GM12873 (cell line): Measurements from ENCODE around the gene AOPEP.

ENCODE experiments used
- TF ChIP-seq, protein P1 (sequence below): IDR thresholded peaks from 2 replicates; pipeline ENCODE4 v1.5.1; 2012; ENCODE audit warnings: low read depth, mild to moderate bottlenecking, moderate library complexity, low read length, control low read depth; ENCODE audit not compliant: insufficient read depth; ENCODE audit errors: missing control alignments

AOPEP gene

DNA sequence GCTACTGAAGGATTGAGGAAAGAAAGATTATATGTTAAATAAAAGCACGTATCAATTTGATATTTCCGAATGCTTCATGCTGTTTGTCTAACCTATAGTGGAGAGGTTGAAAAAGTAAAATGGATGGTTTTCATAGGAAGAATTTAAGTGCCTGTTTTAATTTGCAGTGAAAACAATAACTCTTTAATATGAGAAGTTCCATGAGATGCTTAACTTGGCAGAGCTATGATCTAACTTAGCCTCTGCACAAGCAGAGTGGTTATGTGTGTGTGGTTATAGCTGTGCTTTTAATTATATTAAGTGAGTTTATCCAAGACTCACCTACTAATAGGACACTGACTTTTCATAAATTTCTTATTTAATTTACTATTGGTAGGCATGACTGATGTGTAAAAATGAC is 57.4 kb downstream of the AOPEP start:
- TF ChIP-seq, protein P1, sequence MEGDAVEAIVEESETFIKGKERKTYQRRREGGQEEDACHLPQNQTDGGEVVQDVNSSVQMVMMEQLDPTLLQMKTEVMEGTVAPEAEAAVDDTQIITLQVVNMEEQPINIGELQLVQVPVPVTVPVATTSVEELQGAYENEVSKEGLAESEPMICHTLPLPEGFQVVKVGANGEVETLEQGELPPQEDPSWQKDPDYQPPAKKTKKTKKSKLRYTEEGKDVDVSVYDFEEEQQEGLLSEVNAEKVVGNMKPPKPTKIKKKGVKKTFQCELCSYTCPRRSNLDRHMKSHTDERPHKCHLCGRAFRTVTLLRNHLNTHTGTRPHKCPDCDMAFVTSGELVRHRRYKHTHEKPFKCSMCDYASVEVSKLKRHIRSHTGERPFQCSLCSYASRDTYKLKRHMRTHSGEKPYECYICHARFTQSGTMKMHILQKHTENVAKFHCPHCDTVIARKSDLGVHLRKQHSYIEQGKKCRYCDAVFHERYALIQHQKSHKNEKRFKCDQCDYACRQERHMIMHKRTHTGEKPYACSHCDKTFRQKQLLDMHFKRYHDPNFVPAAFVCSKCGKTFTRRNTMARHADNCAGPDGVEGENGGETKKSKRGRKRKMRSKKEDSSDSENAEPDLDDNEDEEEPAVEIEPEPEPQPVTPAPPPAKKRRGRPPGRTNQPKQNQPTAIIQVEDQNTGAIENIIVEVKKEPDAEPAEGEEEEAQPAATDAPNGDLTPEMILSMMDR = no peak

DNA sequence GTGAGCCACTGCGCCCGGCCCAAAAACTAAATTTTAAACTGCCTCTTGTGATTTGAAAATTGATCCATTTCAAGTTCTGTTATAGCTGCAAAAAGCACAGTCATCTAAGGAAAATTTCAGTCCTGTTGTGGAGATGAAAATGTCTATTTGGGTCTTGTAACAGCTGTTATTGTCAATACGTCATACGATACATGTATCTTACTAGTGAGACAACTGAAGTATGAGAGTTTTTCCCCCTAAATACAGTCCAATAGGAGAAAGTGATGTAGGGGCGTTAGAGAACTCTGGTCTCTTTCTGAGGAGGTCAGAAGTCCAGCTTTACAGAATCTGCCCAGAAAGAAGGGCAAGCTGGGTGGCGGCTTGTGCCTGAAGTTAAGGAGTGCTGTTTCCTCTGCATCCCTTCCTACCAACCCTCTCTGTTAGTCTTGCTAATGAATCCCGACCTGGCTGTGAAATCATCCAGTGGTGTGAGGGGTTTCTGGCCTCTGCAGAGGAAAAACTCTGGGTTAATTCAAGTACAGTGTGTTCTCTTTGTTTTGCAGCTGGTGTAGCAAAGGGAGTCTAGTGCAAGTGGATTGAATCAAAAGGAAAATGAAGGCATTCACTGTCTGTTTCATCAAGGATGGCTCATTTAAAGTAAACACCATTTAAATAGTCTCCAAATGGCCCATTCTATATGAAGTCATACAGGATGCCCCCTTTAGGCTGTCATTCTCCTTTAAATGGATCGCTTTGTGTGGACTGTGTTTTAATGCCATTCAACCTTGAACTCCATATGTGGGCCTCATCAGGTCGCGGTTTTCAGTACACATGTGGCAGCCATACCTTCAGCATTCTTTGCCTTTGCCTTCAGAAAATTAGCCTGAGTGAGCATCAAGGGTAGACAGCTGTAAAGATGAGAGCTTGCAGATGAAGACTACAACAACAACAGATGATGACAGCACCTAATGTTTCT is 59.0 kb downstream of the AOPEP start:
- TF ChIP-seq, protein P1 = no peak

DNA sequence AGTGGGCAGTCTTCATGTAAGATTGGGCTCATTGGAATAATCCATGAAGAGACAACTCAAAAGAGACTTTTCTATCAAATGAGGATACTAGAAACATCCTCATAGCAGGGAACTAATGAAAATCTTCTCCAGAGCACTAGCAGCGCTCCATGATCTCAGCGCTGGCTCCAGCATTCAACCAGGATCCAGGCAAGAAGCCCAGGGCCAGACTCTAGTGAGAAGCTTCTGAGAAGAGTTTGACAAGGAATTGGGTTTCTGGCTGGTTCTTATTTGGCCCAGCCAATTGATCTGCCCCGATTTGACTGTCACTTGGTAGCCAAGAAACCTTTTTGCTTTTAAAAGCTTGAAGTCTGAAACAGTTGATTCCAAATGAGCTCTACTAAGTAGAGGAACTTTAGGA is 60.1 kb downstream of the AOPEP start:
- TF ChIP-seq, protein P1 = no peak

DNA sequence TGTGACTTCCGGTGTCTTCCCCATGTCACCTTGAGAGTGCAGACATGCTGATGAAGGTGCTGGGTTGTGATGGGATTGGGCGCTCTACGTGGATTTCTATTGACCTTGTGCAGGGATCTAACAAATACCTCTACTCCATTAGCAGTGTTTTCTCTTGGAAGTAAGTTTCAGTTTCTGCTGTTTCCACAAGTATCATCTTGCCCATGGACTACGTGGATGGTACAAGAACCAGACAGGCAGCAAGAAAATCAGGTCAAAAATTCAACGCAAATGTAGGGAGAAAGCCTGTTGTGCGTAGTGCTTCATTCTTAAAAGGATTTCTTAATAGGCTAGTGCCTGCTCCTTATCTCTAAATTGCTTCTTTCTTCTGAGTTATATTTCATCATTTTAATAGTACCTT is 60.8 kb downstream of the AOPEP start:
- TF ChIP-seq, protein P1 = no peak

DNA sequence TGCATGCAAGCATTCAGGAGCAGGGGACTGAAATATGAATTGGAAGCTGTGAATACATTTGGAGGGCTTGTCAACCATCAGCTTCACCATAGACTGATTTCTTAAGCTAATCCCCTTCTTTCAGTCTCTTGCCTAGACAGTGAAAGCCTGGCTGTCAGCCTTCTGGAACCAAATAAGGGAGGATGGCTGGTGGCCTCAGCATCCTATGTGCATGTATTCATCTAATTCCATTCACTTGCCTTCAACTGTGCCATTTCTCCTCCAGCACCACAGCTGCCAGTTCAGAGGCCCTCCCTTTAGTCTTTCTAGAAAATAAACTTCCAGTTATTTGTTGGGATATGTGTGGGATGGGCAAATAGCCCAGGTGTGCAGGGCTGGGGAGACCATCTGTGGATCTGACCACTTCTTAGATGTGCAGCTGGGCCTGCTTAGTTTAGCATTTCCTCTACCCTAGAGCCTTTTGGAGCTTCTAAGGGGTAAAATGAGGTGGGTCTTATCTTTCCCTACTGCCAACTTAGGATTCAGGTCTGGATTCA is 62.1 kb downstream of the AOPEP start:
- TF ChIP-seq, protein P1 = no peak

DNA sequence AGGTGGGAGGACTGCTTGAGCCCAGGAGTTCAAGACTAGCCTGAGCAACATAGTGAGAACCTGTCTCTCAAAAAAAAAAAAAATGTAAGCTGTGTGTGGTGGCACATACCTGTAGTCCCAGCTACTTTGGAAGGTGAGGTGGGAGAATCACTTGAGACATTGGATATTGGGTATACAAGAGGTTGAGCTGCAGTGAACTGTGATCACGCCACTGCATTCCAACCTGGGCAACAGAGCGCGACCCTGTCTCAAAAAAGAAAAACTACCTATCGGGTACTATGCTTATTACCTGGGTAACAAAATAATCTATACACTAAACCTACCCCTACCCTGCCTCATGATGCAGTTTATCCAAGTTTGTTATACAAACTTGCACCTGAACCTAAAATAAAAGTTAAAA is 64.9 kb downstream of the AOPEP start:
- TF ChIP-seq, protein P1 = no peak

DNA sequence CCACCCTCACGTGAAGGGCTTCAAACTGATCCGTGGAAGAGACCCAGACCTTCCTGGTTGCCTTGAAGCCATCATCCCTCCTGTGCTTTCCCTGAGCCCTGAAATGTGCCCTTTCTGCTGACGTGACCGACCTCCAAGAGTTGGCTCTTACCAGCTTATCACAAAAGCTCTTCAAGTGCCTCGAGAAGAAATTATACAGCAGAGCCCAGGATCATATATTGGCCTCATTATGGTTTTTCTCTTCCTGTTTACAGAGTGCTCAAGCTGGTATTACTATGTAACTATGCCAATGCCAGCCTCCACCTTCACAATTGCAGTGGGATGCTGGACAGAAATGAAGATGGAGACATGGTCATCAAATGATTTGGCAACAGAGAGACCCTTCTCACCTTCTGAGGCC is 66.0 kb downstream of the AOPEP start:
- TF ChIP-seq, protein P1 = no peak
